Right renal cortex interstitium (tissue), 3 donors: Measurements from ENCODE around the gene HOXA1. TPM values are rescaled to one million over a fixed set of nuclear protein-coding genes. Genes with fewer than 3 reads are reported as not detected.
"Not testable (repeated sequence)": the region's sequence is repeated elsewhere in the genome, so short reads cannot be mapped to it uniquely, and the experiment has no call there.

Experiments used
- DNase-seq, 3 donors: peaks; one replicate each; pipeline ENCODE4 v3.0.0-alpha.2; 2013; ENCODE audit warnings: low read depth in 3 of 3, low spot score in 2 of 3
- polyA plus RNA-seq, 3 donors: library from polyadenylated mRNA; unstranded; fragments of 120-200 nt; gene quantifications; one replicate each; pipeline ENCODE4 v1.2.1, GENCODE V29; 2013; ENCODE audit not compliant: insufficient read length in 3 of 3

HOXA1 gene
- polyA plus RNA-seq, 3 donors: 2.3 to 2.5 (median 2.4) TPM

DNA sequence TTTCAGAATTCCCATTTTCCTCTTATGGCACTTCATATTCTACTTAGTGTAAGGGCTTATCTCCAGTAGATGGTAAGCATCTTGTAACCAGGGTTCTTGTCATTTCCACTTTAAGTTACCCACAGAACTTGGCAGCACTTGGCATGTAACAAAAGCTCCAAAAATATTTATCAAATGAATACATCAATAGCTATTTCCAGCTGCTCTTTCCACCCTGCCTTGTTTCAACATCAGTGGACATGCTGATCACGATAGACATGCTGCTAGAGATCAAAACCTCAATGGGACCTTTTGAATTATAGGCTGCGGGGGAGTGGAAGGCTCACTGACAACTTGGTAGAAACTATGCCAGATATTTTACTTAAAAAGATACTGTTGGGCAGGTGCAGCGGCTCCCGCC is 32.9 kb downstream of the HOXA1 start:
- no peak for DNase-seq

DNA sequence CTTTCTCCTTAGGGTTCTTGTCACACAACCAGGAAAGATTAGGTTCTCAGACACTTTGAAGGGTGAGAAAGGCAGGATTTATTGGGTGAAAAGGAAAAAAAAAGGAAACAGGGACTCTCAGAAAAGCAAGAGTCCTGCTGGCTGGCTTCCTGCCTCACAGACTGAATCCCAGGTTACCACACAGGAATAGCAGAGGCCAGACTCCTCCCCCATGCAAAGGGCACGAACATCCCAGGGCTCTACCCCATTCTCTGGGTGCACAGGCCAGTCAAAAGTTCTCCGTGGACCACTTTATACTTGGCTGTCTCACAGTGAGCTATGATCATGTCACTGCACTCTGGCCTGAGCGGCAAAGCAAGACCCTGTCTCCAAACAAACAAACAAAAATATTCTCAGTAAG is 42.6 kb downstream of the HOXA1 start:
- DNase-seq: no peak

DNA sequence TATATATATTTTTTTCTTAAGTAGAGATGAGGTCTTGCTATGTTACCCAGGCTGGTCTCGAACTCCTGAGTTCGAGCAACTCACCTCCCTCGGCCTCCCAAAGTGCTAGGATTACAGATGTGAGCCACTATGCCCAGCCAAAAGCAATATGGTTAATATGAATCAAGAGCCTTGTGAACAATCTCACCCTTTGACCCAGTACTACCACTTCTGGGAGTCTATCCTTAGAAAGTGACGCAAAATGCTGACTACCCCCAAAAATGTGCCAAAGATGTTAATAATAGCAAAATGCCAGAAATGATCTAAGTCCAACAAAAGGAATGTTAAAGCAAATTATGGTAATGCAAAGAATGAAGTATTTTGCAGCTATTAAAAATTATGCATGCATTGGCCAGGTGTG is 44.3 kb downstream of the HOXA1 start:
- DNase-seq: no peak

DNA sequence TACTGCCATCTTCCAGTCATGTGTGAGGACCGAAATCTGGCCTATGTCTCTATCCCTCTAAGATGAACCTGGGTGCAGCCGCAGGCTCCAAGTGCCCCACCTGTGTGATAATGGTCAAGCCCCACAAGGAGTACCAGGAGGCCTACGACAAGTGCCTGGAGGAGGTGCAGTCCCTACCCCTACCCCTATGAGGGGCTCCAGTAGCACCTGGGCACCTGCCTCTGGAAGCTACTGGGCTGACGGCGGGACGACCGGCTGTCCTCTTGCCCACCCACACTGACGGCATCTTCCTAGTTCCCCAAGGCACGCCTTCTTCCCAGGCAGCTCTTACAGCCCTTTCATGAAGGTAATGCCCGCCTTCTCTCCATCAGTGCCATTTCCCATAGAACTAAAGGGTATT is 47.4 kb downstream of the HOXA1 start:
- no peak for DNase-seq

DNA sequence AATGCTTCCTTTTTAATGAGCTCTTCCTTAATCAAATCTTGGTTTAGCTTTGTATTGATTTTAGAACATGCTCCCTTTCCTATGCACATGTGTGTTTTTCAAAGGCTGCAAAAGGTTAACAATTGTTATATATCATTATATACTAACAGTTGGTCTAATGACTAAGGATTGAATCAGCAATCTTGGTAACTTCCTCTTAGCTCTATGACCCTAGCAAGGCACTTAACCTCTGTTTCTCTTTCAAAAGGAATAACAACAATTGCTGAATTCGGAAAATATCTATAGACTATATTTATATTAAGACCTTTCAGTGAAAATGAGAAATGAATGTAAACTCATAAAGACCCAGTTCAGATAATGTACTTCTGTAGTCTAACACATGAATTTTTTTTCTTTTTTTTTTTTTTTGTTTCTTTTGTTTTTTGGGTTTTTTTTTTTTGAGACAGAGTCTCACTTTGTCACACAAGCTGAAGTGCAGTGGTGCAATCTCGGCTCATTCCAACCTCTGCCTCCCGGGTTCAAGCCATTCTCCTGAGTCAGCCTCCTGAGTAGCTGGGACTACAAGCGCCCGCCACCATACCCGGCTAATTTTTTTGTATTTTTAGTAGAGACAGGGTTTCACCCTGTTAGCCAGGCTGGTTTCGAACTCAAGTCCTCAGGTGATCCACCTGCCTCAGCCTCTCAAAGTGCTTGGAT is 48.8 kb downstream of the HOXA1 start:
- DNase-seq: no peak

DNA sequence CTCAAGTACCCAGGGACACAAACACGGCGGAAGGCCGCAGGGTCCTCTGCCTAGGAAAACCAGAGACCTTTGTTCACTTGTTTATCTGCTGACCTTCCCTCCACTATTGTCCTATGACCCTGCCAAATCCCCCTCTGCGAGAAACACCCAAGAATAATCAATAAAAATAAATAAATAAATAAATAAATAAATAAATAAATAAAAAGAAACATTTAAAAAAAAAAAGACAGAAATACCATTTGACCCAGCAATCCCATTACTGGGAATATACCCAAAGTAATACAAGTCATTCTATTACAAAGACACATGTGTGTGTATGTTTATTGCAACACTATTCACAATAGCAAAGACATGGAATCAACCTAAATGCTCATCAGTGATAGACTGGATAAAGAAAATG is 49.8 kb downstream of the HOXA1 start:
- not testable (repeated sequence) for DNase-seq

DNA sequence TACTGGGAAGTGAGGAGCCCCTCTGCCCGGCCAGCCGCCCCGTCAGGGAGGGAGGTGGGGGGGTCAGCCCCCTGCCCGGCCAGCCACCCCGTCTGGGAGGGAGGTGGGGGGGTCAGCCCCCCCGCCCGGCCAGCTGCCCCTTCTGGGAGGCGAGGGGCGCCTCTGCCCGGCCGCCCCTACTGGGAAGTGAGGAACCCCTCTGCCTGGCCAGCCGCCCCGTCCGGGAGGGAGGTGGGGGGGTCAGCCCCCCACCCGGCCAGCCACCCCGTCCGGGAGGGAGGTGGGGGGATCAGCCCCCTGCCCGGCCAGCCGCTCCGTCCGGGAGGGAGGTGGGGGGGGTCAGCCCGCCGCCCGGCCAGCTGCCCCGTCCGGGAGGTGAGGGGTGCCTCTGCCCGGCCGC is 50.7 kb downstream of the HOXA1 start:
- DNase-seq: not testable (repeated sequence)

Other genes with a start within 250 kb of the HOXA1 start
- gene SKAP2, start 231.4 kb downstream of the HOXA1 start, polyA plus RNA-seq: 10 to 100 TPM; 26.0 to 29.5 (median 27.3) TPM
- gene HOXA2, start 6.7 kb upstream of the HOXA1 start, polyA plus RNA-seq: 1 to 10 TPM; 6.7 to 8.5 (median 7.1) TPM
- 10 to 100 TPM; 15.7 to 22.5 (median 17.3) TPM for gene HOXA4, start 34.8 kb upstream of the HOXA1 start, polyA plus RNA-seq
- 10 to 100 TPM; 59.7 to 73.7 (median 63.8) TPM for gene HOXA5, start 47.7 kb upstream of the HOXA1 start, polyA plus RNA-seq
- gene HOXA6, start 51.8 kb upstream of the HOXA1 start, polyA plus RNA-seq: 10 to 100 TPM; 18.7 to 24.4 (median 22.0) TPM
- 10 to 100 TPM; 23.7 to 32.8 (median 29.3) TPM for gene HOXA3, start 56.6 kb upstream of the HOXA1 start, polyA plus RNA-seq
- gene HOXA7, start 60.7 kb upstream of the HOXA1 start, polyA plus RNA-seq: 10 to 100 TPM; 24.8 to 27.6 (median 26.1) TPM
- gene HOXA9, start 69.5 kb upstream of the HOXA1 start, polyA plus RNA-seq: 100 to 1,000 TPM in 1 of 3 donors, 10 to 100 TPM in 2; 85.6 to 118 (median 95.9) TPM
- 100 to 1,000 TPM; 130 to 142 (median 140) TPM for gene HOXA10, start 78.3 kb upstream of the HOXA1 start, polyA plus RNA-seq
- gene HOXA11, start 89.2 kb upstream of the HOXA1 start, polyA plus RNA-seq: 10 to 100 TPM; 33.0 to 35.3 (median 34.6) TPM
- under 1 TPM in 2 of 3 donors, not detected in 1; 0.06 TPM for gene HOXA13, start 104.1 kb upstream of the HOXA1 start, polyA plus RNA-seq
- gene EVX1, start 146.8 kb upstream of the HOXA1 start, polyA plus RNA-seq: under 1 TPM; 0.04 to 0.11 (median 0.06) TPM